ENCODE data around the gene KRTAP4-1. TPM values are rescaled to one million over a fixed set of nuclear protein-coding genes. Genes with fewer than 3 reads are reported as not detected.
A peak's percentile ranks its signal among the peaks of the same experiment; 100 is the strongest.
"Not testable (repeated sequence)": the region's sequence is repeated elsewhere in the genome, so short reads cannot be mapped to it uniquely, and the experiment has no call there.

KRTAP4-1 gene
- not detected for total RNA-seq
- polyA plus RNA-seq (ENCODE audit: insufficient read depth in 1 of 8, insufficient read length in 8 of 8, low replicate concordance in 1 of 8) = not detected
- long read RNA-seq, donor 1 = 0 reads
- long read RNA-seq, donor 2 = 0 reads
- long read RNA-seq, donor 3 = 0 reads
- long read RNA-seq, donor 4 = 0 reads
- long read RNA-seq, donor 5 = 0 reads
- long read RNA-seq, donor 6 = 0 reads
- long read RNA-seq, donor 7 = 0 reads
- long read RNA-seq, donor 8 = 0 reads
- long read RNA-seq, donor 9 = 0 reads
- long read RNA-seq, donor 10 = 0 reads
- long read RNA-seq, donor 11 = 0 reads

- peaks cover 2% of the 10 kb centered on the region for H3K27me3 ChIP-seq (ENCODE audit: control insufficient read depth, insufficient read depth, low read length)
- no peak within 1 kb of the TSS for H3K4me3 ChIP-seq (ENCODE audit: low read length)
- no peaks in the 10 kb centered on the region for H3K36me3 ChIP-seq (ENCODE audit: control insufficient read depth, insufficient read depth, low read length)
- no peaks in the 10 kb centered on the region for H3K9me3 ChIP-seq (replicated peaks; ENCODE audit: control insufficient read depth, low read depth, low read length)
- H3K27ac ChIP-seq (ENCODE audit: low read length) = no peak within 1 kb of the TSS
- H3K4me1 ChIP-seq (ENCODE audit: control insufficient read depth, insufficient read depth, low read length) = no peaks in the 10 kb centered on the region
- 81% methylated on average over 5 of the region's 9 CpGs for WGBS (ENCODE audit: insufficient coverage)
- DNase-seq = no peak
Measured at GRCh38 chr17:41184480-41184961, at the start of gene KRTAP4-1. Gene KRTAP4-1, minus strand, starts transcription at chr17:41184911. Its CDS starts 57 bp downstream, at chr17:41184854.

- not testable (repeated sequence) for H3K4me3 ChIP-seq (ENCODE audit: low read length); H3K9me3 ChIP-seq (replicated peaks; ENCODE audit: control insufficient read depth, low read depth, low read length); DNase-seq; H3K27ac ChIP-seq (ENCODE audit: low read length); H3K4me1 ChIP-seq (ENCODE audit: control insufficient read depth, insufficient read depth, low read length); H3K27me3 ChIP-seq (ENCODE audit: control insufficient read depth, insufficient read depth, low read length); H3K36me3 ChIP-seq (ENCODE audit: control insufficient read depth, insufficient read depth, low read length)
- 100% methylated on average over 1 of the region's 1 CpG for WGBS (ENCODE audit: insufficient coverage)
Measured at GRCh38 chr17:41232399-41233105, 47.8 kb upstream of the KRTAP4-1 start, which contains the start of gene KRTAP9-3. Gene KRTAP9-3, plus strand, starts transcription at chr17:41232449. Its CDS starts 53 bp downstream, at chr17:41232502.

GRCh38 chr17:41231731-41232130 lies 47.0 kb upstream of the KRTAP4-1 start:
- Histone ChIP-seq H3K4me1 (ENCODE audit: control insufficient read depth, insufficient read depth, low read length) (no peaks in the 10 kb centered on the region), H3K9me3 (replicated peaks; ENCODE audit: control insufficient read depth, low read depth, low read length) (no peaks in the 10 kb centered on the region)
- 72% methylated on average over 5 of the region's 6 CpGs for WGBS (ENCODE audit: insufficient coverage)

GRCh38 chr17:41230094-41230493 lies 45.4 kb upstream of the KRTAP4-1 start:
- no peak for DNase-seq
- no peak overlapping the region for H3K4me3 ChIP-seq (ENCODE audit: low read length)
- H3K27me3 ChIP-seq (ENCODE audit: control insufficient read depth, insufficient read depth, low read length) = peaks cover 2% of the 10 kb centered on the region

More at GRCh38 chr17:41231731-41232130, 47.0 kb upstream of the KRTAP4-1 start:
- H3K27ac ChIP-seq (ENCODE audit: low read length) = no peak overlapping the region
- peaks cover 2% of the 10 kb centered on the region for H3K27me3 ChIP-seq (ENCODE audit: control insufficient read depth, insufficient read depth, low read length)
- no peak overlapping the region for H3K4me3 ChIP-seq (ENCODE audit: low read length)
- no peaks in the 10 kb centered on the region for H3K36me3 ChIP-seq (ENCODE audit: control insufficient read depth, insufficient read depth, low read length)
- DNase-seq = no peak

GRCh38 chr17:41226598-41227095 lies 41.9 kb upstream of the KRTAP4-1 start, which contains the start of gene KRTAP9-2:
Gene KRTAP9-2, plus strand, starts transcription at chr17:41226648. Its CDS starts 7 bp downstream, at chr17:41226655.
- H3K4me3 ChIP-seq (ENCODE audit: low read length); H3K36me3 ChIP-seq (ENCODE audit: control insufficient read depth, insufficient read depth, low read length); H3K27me3 ChIP-seq (ENCODE audit: control insufficient read depth, insufficient read depth, low read length); H3K4me1 ChIP-seq (ENCODE audit: control insufficient read depth, insufficient read depth, low read length); H3K27ac ChIP-seq (ENCODE audit: low read length); DNase-seq; H3K9me3 ChIP-seq (replicated peaks; ENCODE audit: control insufficient read depth, low read depth, low read length): not testable (repeated sequence)
- 60% methylated on average over 1 of the region's 4 CpGs for WGBS (ENCODE audit: insufficient coverage)

More at GRCh38 chr17:41230094-41230493, 45.4 kb upstream of the KRTAP4-1 start:
- Histone ChIP-seq H3K4me1 (ENCODE audit: control insufficient read depth, insufficient read depth, low read length) (no peaks in the 10 kb centered on the region), H3K27ac (ENCODE audit: low read length) (no peak overlapping the region), H3K9me3 (replicated peaks; ENCODE audit: control insufficient read depth, low read depth, low read length) (no peaks in the 10 kb centered on the region), H3K36me3 (ENCODE audit: control insufficient read depth, insufficient read depth, low read length) (no peaks in the 10 kb centered on the region)

- Histone ChIP-seq H3K36me3 (ENCODE audit: control insufficient read depth, insufficient read depth, low read length) (no peaks in the 10 kb centered on the region), H3K4me1 (ENCODE audit: control insufficient read depth, insufficient read depth, low read length) (no peaks in the 10 kb centered on the region), H3K4me3 (ENCODE audit: low read length) (no peak overlapping the region), H3K9me3 (replicated peaks; ENCODE audit: control insufficient read depth, low read depth, low read length) (no peaks in the 10 kb centered on the region), H3K27ac (ENCODE audit: low read length) (no peak overlapping the region), H3K27me3 (ENCODE audit: control insufficient read depth, insufficient read depth, low read length) (no peaks in the 10 kb centered on the region)
- no CpG with 5 or more reads among the region's 6 CpGs for WGBS (ENCODE audit: insufficient coverage)
- no peak for DNase-seq
Measured at GRCh38 chr17:41226051-41226450, 41.3 kb upstream of the KRTAP4-1 start.

GRCh38 chr17:41223821-41224220 lies 39.1 kb upstream of the KRTAP4-1 start:
- H3K36me3 ChIP-seq (ENCODE audit: control insufficient read depth, insufficient read depth, low read length) = no peaks in the 10 kb centered on the region
- no peaks in the 10 kb centered on the region for H3K4me1 ChIP-seq (ENCODE audit: control insufficient read depth, insufficient read depth, low read length)
- no peak overlapping the region for H3K4me3 ChIP-seq (ENCODE audit: low read length)
- H3K9me3 ChIP-seq (replicated peaks; ENCODE audit: control insufficient read depth, low read depth, low read length) = no peaks in the 10 kb centered on the region
- no CpG with 5 or more reads among the region's 2 CpGs for WGBS (ENCODE audit: insufficient coverage)
- DNase-seq = no peak
- no peak overlapping the region for H3K27ac ChIP-seq (ENCODE audit: low read length)
- no peaks in the 10 kb centered on the region for H3K27me3 ChIP-seq (ENCODE audit: control insufficient read depth, insufficient read depth, low read length)

- Histone ChIP-seq H3K4me3 (ENCODE audit: low read length) (no peak overlapping the region), H3K4me1 (ENCODE audit: control insufficient read depth, insufficient read depth, low read length) (no peaks in the 10 kb centered on the region), H3K36me3 (ENCODE audit: control insufficient read depth, insufficient read depth, low read length) (no peaks in the 10 kb centered on the region), H3K9me3 (replicated peaks; ENCODE audit: control insufficient read depth, low read depth, low read length) (no peaks in the 10 kb centered on the region), H3K27me3 (ENCODE audit: control insufficient read depth, insufficient read depth, low read length) (peaks cover 2% of the 10 kb centered on the region), H3K27ac (ENCODE audit: low read length) (no peak overlapping the region)
- no CpG with 5 or more reads among the region's 1 CpG for WGBS (ENCODE audit: insufficient coverage)
- no peak for DNase-seq
Measured at GRCh38 chr17:41215681-41216080, 31.0 kb upstream of the KRTAP4-1 start.

GRCh38 chr17:41212524-41213169 lies 27.9 kb upstream of the KRTAP4-1 start:
- WGBS (ENCODE audit: insufficient coverage) = 64% methylated on average over 6 of the region's 7 CpGs
- Histone ChIP-seq H3K27me3 (ENCODE audit: control insufficient read depth, insufficient read depth, low read length) (peaks cover 2% of the 10 kb centered on the region), H3K4me1 (ENCODE audit: control insufficient read depth, insufficient read depth, low read length) (no peaks in the 10 kb centered on the region), H3K4me3 (ENCODE audit: low read length) (no peak overlapping the region), H3K36me3 (ENCODE audit: control insufficient read depth, insufficient read depth, low read length) (no peaks in the 10 kb centered on the region), H3K27ac (ENCODE audit: low read length) (no peak overlapping the region), H3K9me3 (replicated peaks; ENCODE audit: control insufficient read depth, low read depth, low read length) (no peaks in the 10 kb centered on the region)
- peak; percentile 7 for DNase-seq

Measured in muscle of leg (tissue), 16 donors.